ENCODE measurements around the gene SART1.

SART1 gene

DNA sequence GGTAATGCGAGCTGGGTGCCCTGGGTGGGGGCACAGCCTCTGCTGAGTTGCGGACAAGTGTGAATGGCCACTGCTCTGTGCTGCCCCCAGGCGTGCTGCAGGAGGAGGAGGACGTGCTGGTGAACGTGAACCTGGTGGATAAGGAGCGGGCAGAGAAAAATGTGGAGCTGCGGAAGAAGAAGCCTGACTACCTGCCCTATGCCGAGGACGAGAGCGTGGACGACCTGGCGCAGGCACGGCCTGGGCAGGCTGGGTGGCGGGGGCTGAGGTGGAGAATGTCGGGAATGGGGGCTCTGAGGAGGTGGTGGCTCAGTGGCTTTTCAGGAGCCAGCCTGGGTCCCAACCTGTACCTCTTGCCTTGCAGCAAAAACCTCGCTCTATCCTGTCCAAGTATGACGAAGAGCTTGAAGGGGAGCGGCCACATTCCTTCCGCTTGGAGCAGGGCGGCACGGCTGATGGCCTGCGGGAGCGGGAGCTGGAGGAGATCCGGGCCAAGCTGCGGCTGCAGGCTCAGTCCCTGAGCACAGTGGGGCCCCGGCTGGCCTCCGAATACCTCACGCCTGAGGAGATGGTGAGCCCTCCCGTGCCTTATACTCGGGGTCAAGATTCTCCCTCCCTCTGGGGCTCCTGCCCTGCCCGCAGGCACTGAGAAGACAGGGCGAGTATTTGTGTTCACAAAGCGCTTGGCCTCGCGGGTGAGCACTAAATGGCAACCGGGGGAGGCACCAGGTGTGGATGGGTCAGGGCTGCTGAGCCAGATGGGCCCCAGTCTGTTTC lies 4.6 kb downstream of the SART1 start:
- no peaks in the 10 kb centered on the region for H3K9me3 Mint-ChIP-seq
- H3K4me3 Mint-ChIP-seq: no peak overlapping the region
- H3K36me3 Mint-ChIP-seq (ENCODE audit: low read depth): peaks cover 56% of the 10 kb centered on the region
- H3K27ac Mint-ChIP-seq: no peak overlapping the region
- no peaks in the 10 kb centered on the region for H3K27me3 Mint-ChIP-seq (ENCODE audit: low read depth)
- H3K4me1 Mint-ChIP-seq (ENCODE audit: low read depth): peaks cover 18% of the 10 kb centered on the region
- DNase-seq (ENCODE audit: low spot score): no peak

- Mint-ChIP-seq H3K4me3 (no peak overlapping the region), H3K36me3 (ENCODE audit: low read depth) (peaks cover 55% of the 10 kb centered on the region), H3K9me3 (no peaks in the 10 kb centered on the region), H3K27me3 (ENCODE audit: low read depth) (no peaks in the 10 kb centered on the region), H3K4me1 (ENCODE audit: low read depth) (peaks cover 14% of the 10 kb centered on the region), H3K27ac (no peak overlapping the region)
- no peak for DNase-seq (ENCODE audit: low spot score)
Measured at GRCh38 chr11:65967329-65967934, 5.9 kb downstream of the SART1 start.

DNA sequence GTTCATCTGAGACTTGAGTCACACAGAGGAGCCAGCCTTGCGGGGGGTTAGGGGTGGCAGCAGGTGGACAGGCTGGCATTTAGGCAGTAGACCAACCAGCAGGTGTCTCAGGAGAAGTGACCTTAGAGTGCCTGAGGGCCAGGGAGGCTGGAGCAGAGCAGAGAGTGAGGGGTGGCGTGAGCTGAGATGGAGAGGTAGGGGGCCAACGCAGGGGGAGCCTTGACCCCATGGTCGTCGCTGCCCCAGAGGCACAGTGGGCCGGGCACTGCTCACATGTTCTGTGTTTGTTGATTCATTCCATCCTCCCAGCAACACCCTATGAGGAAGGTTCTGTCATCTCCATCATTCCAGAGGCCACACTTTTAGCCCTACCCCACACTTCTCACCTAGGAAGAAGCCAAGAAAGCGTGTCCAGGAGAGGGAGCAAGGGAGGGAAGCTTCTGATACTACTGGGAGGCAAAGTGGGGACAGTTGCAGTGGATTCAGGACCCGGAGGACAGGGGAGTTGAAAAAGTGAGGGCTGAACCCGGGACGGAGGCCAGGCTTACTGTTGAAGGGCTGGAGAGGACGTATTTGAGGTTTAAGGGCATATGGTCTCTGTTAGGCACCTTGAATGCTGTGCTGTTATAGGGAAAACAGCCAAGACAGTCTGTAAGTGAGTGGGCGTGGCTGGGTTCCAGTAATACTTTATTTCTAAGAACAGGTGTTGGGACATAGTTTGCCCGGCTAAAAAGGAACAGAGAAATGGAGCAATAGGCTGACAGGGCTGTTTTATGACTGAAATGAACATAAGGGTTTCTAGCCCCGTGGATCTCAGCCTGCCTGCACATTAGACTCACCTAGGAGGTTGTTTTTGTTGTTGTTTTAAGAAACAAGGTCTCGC lies 7.3 kb downstream of the SART1 start:
- no peaks in the 10 kb centered on the region for H3K27me3 Mint-ChIP-seq (ENCODE audit: low read depth)
- peaks cover 57% of the 10 kb centered on the region for H3K36me3 Mint-ChIP-seq (ENCODE audit: low read depth)
- H3K4me3 Mint-ChIP-seq: no peak overlapping the region
- no peaks in the 10 kb centered on the region for H3K9me3 Mint-ChIP-seq
- no peak for DNase-seq (ENCODE audit: low spot score)
- no peak overlapping the region for H3K27ac Mint-ChIP-seq
- H3K4me1 Mint-ChIP-seq (ENCODE audit: low read depth): peaks cover 2% of the 10 kb centered on the region

DNA sequence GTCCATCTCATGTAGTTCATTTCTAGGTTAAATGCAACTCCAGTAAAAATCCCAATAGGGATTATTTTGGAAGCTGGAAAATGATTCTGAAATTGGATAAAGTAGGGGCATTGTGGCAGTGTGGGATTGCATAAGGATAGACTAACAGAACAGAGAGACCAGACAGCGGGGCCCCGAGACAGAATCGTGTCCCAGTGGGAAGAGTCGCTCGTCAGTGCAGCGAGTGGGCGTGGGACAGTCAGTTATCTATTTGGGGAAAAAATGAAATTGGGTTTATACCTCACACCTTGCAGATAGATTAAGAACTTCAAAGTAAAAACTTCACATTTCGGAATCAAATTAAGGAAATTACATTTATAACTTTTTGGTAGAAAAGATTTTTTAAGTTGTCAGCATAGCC lies 10.6 kb downstream of the SART1 start:
- no peak for DNase-seq (ENCODE audit: low spot score)
- H3K27ac Mint-ChIP-seq: no peak overlapping the region
- no peaks in the 10 kb centered on the region for H3K9me3 Mint-ChIP-seq
- H3K27me3 Mint-ChIP-seq (ENCODE audit: low read depth): no peaks in the 10 kb centered on the region
- peaks cover 50% of the 10 kb centered on the region for H3K36me3 Mint-ChIP-seq (ENCODE audit: low read depth)
- no peaks in the 10 kb centered on the region for H3K4me1 Mint-ChIP-seq (ENCODE audit: low read depth)
- no peak overlapping the region for H3K4me3 Mint-ChIP-seq

DNA sequence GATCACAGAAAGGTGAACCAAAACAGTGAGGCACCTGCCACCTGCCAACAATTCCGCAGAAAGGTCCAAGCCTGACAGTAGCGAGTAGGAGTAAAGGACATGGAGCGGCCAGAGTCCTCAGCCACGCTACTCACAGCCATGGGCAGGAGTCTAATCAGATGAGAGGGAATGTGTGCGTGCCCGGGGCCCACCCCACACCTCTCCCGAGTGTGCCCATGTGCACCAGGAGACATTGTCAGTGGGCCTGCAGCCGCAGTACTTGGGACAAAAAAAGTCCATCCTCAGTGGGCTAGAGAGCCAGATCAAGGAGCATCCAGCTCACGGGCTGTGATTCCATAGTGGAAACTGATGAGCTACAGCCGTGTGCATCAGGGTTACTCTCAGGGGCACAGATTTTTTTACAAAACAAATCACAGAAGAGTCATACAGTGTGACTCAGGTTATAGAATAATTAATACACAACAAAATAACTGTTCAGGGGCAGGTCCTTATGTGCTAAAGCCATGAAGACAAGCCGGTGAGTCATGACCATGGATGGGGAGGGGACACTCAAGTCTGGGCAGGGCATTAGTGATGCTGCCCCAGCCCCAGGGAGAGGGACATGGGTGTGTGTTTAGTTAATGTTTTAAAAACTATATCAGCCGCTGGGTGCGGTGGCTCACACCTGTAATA lies 12.0 kb downstream of the SART1 start:
- Mint-ChIP-seq H3K27me3 (ENCODE audit: low read depth) (no peaks in the 10 kb centered on the region), H3K36me3 (ENCODE audit: low read depth) (peaks cover 51% of the 10 kb centered on the region), H3K4me1 (ENCODE audit: low read depth) (no peaks in the 10 kb centered on the region), H3K4me3 (no peak overlapping the region), H3K9me3 (no peaks in the 10 kb centered on the region), H3K27ac (no peak overlapping the region)
- DNase-seq (ENCODE audit: low spot score): no peak

GRCh38 chr11:65975771-65976170 lies 14.2 kb downstream of the SART1 start:
- Mint-ChIP-seq H3K4me1 (ENCODE audit: low read depth) (no peaks in the 10 kb centered on the region), H3K9me3 (no peaks in the 10 kb centered on the region), H3K4me3 (no peak overlapping the region), H3K27ac (no peak overlapping the region), H3K27me3 (ENCODE audit: low read depth) (no peaks in the 10 kb centered on the region), H3K36me3 (ENCODE audit: low read depth) (peaks cover 50% of the 10 kb centered on the region)
- DNase-seq (ENCODE audit: low spot score): no peak

GRCh38 chr11:65976216-65977176 lies 15.0 kb downstream of the SART1 start:
- Mint-ChIP-seq H3K27ac (no peak overlapping the region), H3K36me3 (ENCODE audit: low read depth) (peaks cover 50% of the 10 kb centered on the region), H3K9me3 (no peaks in the 10 kb centered on the region), H3K4me3 (no peak overlapping the region), H3K27me3 (ENCODE audit: low read depth) (no peaks in the 10 kb centered on the region), H3K4me1 (ENCODE audit: low read depth) (no peaks in the 10 kb centered on the region)
- DNase-seq (ENCODE audit: low spot score): no peak

GRCh38 chr11:65977621-65978390 lies 16.3 kb downstream of the SART1 start:
- no peak overlapping the region for H3K4me3 Mint-ChIP-seq
- DNase-seq (ENCODE audit: low spot score): no peak
- H3K27ac Mint-ChIP-seq: no peak overlapping the region
- no peaks in the 10 kb centered on the region for H3K4me1 Mint-ChIP-seq (ENCODE audit: low read depth)
- H3K36me3 Mint-ChIP-seq (ENCODE audit: low read depth): peaks cover 42% of the 10 kb centered on the region
- H3K27me3 Mint-ChIP-seq (ENCODE audit: low read depth): no peaks in the 10 kb centered on the region
- no peaks in the 10 kb centered on the region for H3K9me3 Mint-ChIP-seq

GRCh38 chr11:65978391-65979238 lies 17.1 kb downstream of the SART1 start:
- no peaks in the 10 kb centered on the region for H3K4me1 Mint-ChIP-seq (ENCODE audit: low read depth)
- H3K36me3 Mint-ChIP-seq (ENCODE audit: low read depth): peaks cover 36% of the 10 kb centered on the region
- H3K27me3 Mint-ChIP-seq (ENCODE audit: low read depth): no peaks in the 10 kb centered on the region
- no peak overlapping the region for H3K4me3 Mint-ChIP-seq
- DNase-seq (ENCODE audit: low spot score): no peak
- no peaks in the 10 kb centered on the region for H3K9me3 Mint-ChIP-seq
- H3K27ac Mint-ChIP-seq: no peak overlapping the region

- Mint-ChIP-seq H3K27me3 (ENCODE audit: low read depth) (no peaks in the 10 kb centered on the region), H3K27ac (no peak overlapping the region), H3K4me1 (ENCODE audit: low read depth) (no peaks in the 10 kb centered on the region), H3K9me3 (no peaks in the 10 kb centered on the region), H3K4me3 (no peak overlapping the region), H3K36me3 (ENCODE audit: low read depth) (peaks cover 32% of the 10 kb centered on the region)
- no peak for DNase-seq (ENCODE audit: low spot score)
Measured at GRCh38 chr11:65979261-65979759, 17.8 kb downstream of the SART1 start.

- peaks cover 23% of the 10 kb centered on the region for H3K36me3 Mint-ChIP-seq (ENCODE audit: low read depth)
- H3K4me1 Mint-ChIP-seq (ENCODE audit: low read depth): no peaks in the 10 kb centered on the region
- DNase-seq (ENCODE audit: low spot score): no peak
- H3K4me3 Mint-ChIP-seq: no peak overlapping the region
- H3K9me3 Mint-ChIP-seq: no peaks in the 10 kb centered on the region
- no peaks in the 10 kb centered on the region for H3K27me3 Mint-ChIP-seq (ENCODE audit: low read depth)
- no peak overlapping the region for H3K27ac Mint-ChIP-seq
Measured at GRCh38 chr11:65981101-65981740, 19.7 kb downstream of the SART1 start.

Data from T-helper 2 cell treated with Interferon-gamma antibody and Interleukin-4, amounts not matched to agents 5 μg/mL and 100 μg/mL, for 36 hours (primary cell).